Esophagus squamous epithelium (tissue), 4 donors: ENCODE measurements around the gene PPP3CA.

Source experiments
- POLR2A ChIP-seq, 4 donors: fragments of 450-650 bp; IDR thresholded peaks; one replicate each; pipeline ENCODE4 v1.6.1; 2017; ENCODE audit warnings: antibody characterized with exemption in 4 of 4, mild to moderate bottlenecking in 4 of 4, moderate library complexity in 3 of 4
- TF ChIP-seq, protein P1 (sequence below), 6 experiments: fragments of 450-650 bp in 4 of 6; fragments of 200-600 bp in 2 of 6; sonication (generic) in 2 of 6; IDR thresholded peaks; one replicate each; pipeline ENCODE4 v1.5.1; 2016 to 2019; ENCODE audit warnings: antibody characterized with exemption in 6 of 6, mild to moderate bottlenecking in 4 of 6, moderate library complexity in 4 of 6

DNA sequence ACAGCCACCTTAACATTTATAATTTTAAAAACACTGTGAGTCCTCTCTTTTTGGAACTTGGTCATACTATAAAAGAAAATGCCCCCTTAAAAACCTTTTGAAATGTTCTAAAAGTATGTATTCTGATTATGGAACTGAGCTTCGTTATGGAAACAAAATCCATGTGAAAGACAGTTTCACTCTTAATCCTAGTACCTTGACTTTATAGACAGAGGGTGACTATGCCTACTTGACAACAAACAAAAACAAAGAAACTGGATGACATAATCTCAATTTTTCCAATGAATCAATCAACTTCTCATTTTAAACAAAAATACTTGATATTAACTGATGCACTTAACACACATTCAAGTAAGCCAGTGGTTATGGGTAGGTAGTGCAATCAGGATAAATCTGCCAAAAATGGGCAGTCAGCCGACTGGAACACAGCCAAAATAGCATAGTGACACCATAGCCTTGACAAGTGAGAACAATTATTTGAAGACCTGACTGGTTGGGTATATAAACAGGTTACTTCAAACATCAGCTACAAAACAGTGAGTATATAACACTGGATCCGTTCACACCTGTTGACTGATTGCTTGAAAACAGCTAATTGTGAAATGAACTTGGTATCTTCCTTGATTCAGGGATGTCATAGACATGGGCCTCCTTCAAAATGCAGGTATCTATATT, 265.5 kb downstream of the PPP3CA start:
- TF ChIP-seq, protein P1, sequence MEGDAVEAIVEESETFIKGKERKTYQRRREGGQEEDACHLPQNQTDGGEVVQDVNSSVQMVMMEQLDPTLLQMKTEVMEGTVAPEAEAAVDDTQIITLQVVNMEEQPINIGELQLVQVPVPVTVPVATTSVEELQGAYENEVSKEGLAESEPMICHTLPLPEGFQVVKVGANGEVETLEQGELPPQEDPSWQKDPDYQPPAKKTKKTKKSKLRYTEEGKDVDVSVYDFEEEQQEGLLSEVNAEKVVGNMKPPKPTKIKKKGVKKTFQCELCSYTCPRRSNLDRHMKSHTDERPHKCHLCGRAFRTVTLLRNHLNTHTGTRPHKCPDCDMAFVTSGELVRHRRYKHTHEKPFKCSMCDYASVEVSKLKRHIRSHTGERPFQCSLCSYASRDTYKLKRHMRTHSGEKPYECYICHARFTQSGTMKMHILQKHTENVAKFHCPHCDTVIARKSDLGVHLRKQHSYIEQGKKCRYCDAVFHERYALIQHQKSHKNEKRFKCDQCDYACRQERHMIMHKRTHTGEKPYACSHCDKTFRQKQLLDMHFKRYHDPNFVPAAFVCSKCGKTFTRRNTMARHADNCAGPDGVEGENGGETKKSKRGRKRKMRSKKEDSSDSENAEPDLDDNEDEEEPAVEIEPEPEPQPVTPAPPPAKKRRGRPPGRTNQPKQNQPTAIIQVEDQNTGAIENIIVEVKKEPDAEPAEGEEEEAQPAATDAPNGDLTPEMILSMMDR (IDR thresholded peaks at IDR 0.05), result no peak
- TF ChIP-seq POLR2A (IDR thresholded peaks at IDR 0.05), result no peak
